GM10847 (cell line): Measurements from ENCODE around the gene SIAH2.

Experiments
- POLR2A ChIP-seq: IDR thresholded peaks from 2 replicates; pipeline ENCODE4 v1.6.1; 2011; ENCODE audit not compliant: insufficient read length; ENCODE audit errors: extremely low read depth

Gene SIAH2

DNA sequence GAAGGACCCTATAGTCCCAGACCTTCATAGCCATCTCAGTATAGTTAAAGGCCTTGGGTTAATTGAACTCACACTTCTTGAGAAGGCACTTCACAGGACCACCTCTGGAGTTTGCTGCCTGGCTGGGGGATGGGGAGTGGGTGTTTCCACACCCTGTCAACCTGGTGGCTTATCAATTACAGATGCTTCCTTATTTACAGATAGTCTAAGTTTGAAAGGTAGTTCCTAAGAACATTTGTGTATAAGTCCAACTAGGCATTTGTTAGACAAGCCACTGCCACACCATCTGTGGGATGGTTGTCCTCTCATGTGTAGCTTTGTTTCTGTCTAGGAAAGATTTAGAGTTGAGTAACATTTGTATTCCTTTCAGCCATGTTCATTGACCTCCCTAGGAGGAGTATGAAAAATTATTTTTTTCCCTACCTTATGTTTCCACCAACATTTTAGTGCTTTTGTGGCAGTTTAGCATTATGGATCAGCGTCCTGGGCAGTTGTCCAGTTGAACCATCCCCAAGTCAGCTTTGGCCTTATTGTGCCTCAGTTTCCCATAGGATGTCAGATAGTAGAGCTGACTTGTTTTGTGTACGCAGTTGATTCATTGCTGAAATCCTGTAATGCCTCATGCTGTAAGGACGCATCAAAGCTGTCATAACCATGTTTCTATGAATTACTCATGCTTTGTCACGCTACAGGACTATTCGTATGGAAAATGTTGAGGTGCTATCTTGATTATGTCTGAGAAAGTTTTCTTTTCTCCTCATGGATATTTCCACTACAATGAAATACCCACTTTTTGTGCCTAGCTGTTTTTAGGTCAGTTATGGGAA, 21.2 kb upstream of the SIAH2 start:
- TF ChIP-seq POLR2A: no peak

GRCh38 chr3:150783316-150783715, 20.3 kb upstream of the SIAH2 start:
- no peak for TF ChIP-seq POLR2A

DNA sequence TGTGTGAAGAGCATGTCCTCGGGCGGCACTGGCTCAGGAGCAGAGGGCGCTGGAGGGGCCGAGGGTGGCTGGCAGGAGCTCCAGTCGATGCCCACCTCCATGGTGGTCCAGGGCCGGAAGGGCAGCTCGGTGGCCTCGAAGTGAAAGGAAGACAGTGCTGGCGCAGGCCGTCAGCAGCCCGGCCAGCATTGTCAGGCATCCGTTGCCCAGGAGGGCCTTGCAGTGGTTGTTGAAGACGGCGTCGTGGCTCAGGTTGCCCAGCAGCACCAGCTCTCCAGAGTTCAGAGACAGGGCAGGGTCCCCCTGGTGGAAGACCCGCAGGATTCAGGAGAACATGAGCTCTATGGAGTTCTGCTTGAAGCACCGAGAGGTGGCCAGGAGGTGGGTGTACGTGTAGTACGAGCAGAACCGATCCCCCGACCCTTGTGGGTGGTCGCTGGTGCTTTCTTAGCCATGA, 16.5 kb upstream of the SIAH2 start:
- no peak for TF ChIP-seq POLR2A

GRCh38 chr3:150778793-150779401, 15.9 kb upstream of the SIAH2 start:
- TF ChIP-seq POLR2A: no peak

- TF ChIP-seq POLR2A: no peak
Observed at GRCh38 chr3:150775001-150775599, 12.1 kb upstream of the SIAH2 start.

GRCh38 chr3:150773616-150774192, 10.7 kb upstream of the SIAH2 start:
- TF ChIP-seq POLR2A: no peak

DNA sequence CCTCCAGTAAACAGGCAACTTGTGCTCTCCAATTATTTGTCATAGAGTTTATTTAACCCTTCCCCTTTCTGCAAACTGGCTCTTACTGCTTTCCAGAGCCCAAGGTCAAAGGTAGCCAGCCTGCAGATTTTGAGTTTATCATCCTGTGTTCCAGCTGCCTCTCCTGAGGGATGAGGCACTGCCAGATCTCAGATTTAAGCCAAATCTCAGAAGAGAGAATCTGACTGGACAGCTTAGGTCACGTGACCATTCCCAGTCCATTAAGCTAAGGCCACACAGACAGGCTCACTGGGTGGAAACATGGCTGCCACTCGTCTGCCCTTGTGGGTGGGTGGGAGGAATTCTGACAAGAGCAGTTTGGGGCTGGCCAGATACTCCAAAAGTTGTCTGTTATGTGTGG, 8.6 kb upstream of the SIAH2 start:
- TF ChIP-seq POLR2A: no peak

- no peak for TF ChIP-seq POLR2A
Observed at GRCh38 chr3:150770681-150771080, 7.7 kb upstream of the SIAH2 start.

GRCh38 chr3:150766742-150767141, 3.8 kb upstream of the SIAH2 start:
- TF ChIP-seq POLR2A: no peak

DNA sequence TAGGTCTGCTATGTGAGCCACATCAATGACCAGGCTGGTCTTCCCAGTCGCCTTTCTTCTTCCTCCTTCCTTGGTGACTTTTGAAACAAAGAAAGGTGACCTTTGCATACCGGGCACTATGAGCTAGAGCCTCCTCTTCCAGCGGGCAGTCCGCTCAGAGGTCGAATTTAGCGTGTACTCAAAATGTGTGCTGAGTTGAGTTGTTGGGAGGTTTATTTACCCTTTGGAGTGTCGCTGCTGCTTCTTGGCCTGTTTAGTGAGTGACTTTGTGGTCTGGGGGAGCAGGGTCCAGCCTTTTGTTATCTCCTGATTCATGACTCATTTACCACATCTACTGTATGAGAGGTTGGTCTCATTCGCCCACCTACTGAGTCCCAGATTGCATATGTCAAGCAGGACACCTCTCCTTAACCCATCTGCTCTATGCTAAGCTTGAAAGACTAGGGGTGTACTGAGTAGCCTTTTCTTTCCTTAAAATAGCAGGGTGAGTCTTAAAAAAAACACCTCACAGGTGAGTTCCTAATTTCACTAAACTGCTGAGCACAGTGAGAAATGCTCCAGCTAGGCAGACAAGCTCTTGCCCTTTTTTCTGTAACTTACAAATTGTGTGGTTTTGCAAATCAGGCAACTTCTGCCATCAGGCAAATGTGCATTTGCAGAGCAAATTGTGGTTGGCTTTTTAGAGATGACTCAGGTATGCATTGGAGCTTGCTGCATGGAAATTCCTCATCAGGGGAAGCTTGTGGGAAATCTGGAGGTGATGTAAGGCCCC, 3.2 kb upstream of the SIAH2 start:
- TF ChIP-seq POLR2A: no peak

GRCh38 chr3:150764967-150765366, 2.0 kb upstream of the SIAH2 start:
- TF ChIP-seq POLR2A: no peak

DNA sequence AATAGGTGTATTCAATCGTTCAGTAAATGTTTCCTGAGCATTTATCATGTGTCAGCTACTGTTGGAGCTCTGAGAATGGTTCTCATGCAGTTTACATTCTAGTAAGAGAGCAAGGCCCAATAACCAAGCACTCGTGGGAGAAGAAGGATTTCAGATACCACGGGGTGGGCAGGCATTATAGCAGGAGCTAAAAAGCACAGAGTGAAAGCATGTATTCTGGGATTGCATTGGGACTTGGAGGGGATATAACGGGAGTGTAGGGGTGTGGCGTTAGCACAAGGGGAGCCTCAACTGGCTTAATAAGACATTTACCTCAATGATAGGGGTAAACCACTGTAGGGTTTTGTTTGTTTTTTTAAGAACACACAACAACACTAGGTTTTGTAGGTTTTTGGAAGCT, 1.6 kb upstream of the SIAH2 start:
- TF ChIP-seq POLR2A: no peak

- no peak for TF ChIP-seq POLR2A
Observed at GRCh38 chr3:150763841-150764483, 993 bp upstream of the SIAH2 start.

GRCh38 chr3:150762662-150763121, 277 bp downstream of the SIAH2 start:
- no peak for TF ChIP-seq POLR2A
